ENCODE measurements around the gene KRTAP21-3.

DNA sequence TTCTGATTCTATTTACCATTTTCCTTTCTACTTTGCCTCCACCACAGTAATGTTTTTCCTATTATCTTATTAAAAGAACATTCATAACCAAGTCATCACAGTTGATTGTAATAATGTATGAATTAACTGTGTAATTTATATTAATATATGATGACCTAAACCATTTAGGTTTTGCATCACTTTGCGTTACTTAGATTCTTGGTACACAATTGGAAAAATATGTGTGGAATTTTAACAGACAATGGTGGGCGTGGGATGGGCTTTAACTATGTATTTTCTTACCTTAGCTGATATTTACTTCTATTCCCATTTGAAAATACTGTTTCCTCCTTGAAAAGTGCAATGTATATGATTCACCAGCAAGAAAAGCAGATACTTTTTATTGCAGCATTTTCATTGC, 3.6 kb downstream of the KRTAP21-3 start:
- TF ChIP-seq, protein P1, sequence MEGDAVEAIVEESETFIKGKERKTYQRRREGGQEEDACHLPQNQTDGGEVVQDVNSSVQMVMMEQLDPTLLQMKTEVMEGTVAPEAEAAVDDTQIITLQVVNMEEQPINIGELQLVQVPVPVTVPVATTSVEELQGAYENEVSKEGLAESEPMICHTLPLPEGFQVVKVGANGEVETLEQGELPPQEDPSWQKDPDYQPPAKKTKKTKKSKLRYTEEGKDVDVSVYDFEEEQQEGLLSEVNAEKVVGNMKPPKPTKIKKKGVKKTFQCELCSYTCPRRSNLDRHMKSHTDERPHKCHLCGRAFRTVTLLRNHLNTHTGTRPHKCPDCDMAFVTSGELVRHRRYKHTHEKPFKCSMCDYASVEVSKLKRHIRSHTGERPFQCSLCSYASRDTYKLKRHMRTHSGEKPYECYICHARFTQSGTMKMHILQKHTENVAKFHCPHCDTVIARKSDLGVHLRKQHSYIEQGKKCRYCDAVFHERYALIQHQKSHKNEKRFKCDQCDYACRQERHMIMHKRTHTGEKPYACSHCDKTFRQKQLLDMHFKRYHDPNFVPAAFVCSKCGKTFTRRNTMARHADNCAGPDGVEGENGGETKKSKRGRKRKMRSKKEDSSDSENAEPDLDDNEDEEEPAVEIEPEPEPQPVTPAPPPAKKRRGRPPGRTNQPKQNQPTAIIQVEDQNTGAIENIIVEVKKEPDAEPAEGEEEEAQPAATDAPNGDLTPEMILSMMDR (IDR thresholded peaks at IDR 0.05), result no peak
- TF ChIP-seq NFE2L2 (conservative IDR thresholded peaks at IDR 0.05; ENCODE audit: low read length) (no peak), POLR2A (IDR thresholded peaks at IDR 0.05; ENCODE audit: low read length) (no peak), HOXB13 (CRISPR knock-in tag; IDR thresholded peaks at IDR 0.05; ENCODE audit: low read depth) (no peak), BCL3 (IDR thresholded peaks at IDR 0.05) (no peak), PHF8 (IDR thresholded peaks at IDR 0.05; ENCODE audit: borderline replicate concordance, low read depth) (no peak), POLR2AphosphoS2 (conservative IDR thresholded peaks at IDR 0.05; ENCODE audit: low read length) (no peak), ESRRA (IDR thresholded peaks at IDR 0.05; ENCODE audit: borderline replicate concordance, low read length) (no peak), BHLHE40 (IDR thresholded peaks at IDR 0.05; ENCODE audit: low read depth, low read length) (no peak)

Data from A549 (cell line).